ENCODE results near the gene PVRIG.
"Not testable (repeated sequence)": the region's sequence is repeated elsewhere in the genome, so short reads cannot be mapped to it uniquely, and the experiment has no call there.

PVRIG gene

DNA sequence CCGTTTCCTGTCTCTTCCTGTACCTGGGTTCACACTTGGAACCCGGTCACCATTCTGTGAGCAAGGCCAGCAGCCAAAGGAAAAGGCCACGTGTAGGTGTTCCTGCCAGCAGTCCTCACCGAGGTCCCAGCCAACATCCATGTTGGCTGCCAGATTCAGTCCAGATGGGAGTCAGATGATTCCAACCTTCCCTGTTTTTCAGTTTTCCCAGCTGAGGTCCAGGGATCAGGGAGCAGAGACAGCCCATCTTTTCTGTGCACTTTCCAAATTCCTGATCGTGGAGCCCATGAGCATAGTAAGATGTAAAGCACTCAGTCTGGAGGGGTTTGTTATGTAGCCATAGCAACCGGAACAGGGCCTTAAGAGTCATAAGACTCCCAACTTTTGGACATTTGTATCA is 3.9 kb upstream of the PVRIG start:
- H3K79me1 ChIP-seq (replicated peaks; ENCODE audit: low read length, poor library complexity, severe bottlenecking), result no peaks in the 10 kb centered on the region
- 90% methylated on average over 4 of the region's 6 CpGs for WGBS
- H2AFZ ChIP-seq (ENCODE audit: low read depth, low read length), result no peak overlapping the region

DNA sequence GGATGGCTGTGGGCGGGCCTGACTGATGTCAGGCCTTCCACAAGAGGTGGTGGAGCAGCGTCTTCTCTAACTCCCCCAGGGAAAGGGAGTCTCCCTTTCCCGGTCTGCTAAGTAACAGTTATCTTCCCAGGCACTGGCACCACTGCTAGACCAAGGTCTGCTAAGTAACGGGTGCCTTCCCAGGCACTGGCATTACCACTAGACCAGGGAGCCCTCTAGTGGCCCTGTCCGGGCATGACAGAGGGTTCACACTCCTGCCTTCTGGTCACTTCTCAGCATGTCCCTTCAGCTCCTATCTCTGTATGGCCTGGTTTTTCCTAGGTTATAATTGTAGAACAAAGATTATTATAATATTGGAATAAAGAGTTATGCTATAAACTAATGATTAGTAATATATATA is 1.8 kb upstream of the PVRIG start:
- H3K4me3 ChIP-seq (ENCODE audit: insufficient read depth in 1 of 2, low read depth in 1 of 2, low read length in 2 of 2); H4K91ac ChIP-seq (ENCODE audit: low read length); H3K4ac ChIP-seq (ENCODE audit: low read depth in 1 of 2, low read length in 2 of 2); H4K8ac ChIP-seq (ENCODE audit: low read length); H2BK120ac ChIP-seq (ENCODE audit: low read depth, low read length); H3K23ac ChIP-seq (ENCODE audit: low read length in 2 of 2); H2BK12ac ChIP-seq (ENCODE audit: low read length in 2 of 2); H3K27ac ChIP-seq (ENCODE audit: low read length, poor library complexity, severe bottlenecking); H3K9me3 ChIP-seq (ENCODE audit: control insufficient read depth, low read length); H2AK5ac ChIP-seq (ENCODE audit: low read length, severe bottlenecking); H2BK5ac ChIP-seq (ENCODE audit: low read depth, low read length, poor library complexity, severe bottlenecking); H3K79me1 ChIP-seq (replicated peaks; ENCODE audit: low read length, poor library complexity, severe bottlenecking); H3K18ac ChIP-seq (ENCODE audit: low read depth in 1 of 2, low read length in 2 of 2); H3K4me2 ChIP-seq (ENCODE audit: low read length, poor library complexity, severe bottlenecking); H3K14ac ChIP-seq (ENCODE audit: low read length in 2 of 2); H3K4me1 ChIP-seq (ENCODE audit: control insufficient read depth, insufficient read depth, low read depth, low read length); H3K9ac ChIP-seq (ENCODE audit: low read length); H2BK15ac ChIP-seq (ENCODE audit: low read depth, poor library complexity, severe bottlenecking); H2AFZ ChIP-seq (ENCODE audit: low read depth, low read length): not testable (repeated sequence)
- Histone ChIP-seq H3K36me3 (ENCODE audit: control insufficient read depth in 1 of 2, insufficient read depth in 2 of 2, low read depth in 1 of 2, low read length in 2 of 2) (peaks cover 0 to 38% of the 10 kb centered on the region in 2 experiments), H3K27me3 (ENCODE audit: control insufficient read depth in 1 of 2, insufficient read depth in 1 of 2, low read length in 2 of 2) (peaks cover 0 to 11% of the 10 kb centered on the region in 2 experiments)
- DNase-seq, result peak; percentile 43
- no CpG with 5 or more reads among the region's 5 CpGs for WGBS

More for the DNA sequence above, 3.9 kb upstream of the PVRIG start:
- Histone ChIP-seq H2AK5ac (ENCODE audit: low read length, severe bottlenecking) (no peak overlapping the region), H3K4ac (ENCODE audit: low read depth in 1 of 2, low read length in 2 of 2) (no peak overlapping the region), H3K4me3 (ENCODE audit: insufficient read depth in 1 of 2, low read depth in 1 of 2, low read length in 2 of 2) (no peak overlapping the region), H2BK15ac (ENCODE audit: low read depth, poor library complexity, severe bottlenecking) (no peak overlapping the region), H3K27me3 (ENCODE audit: control insufficient read depth in 1 of 2, insufficient read depth in 1 of 2, low read length in 2 of 2) (peaks cover 0 to 27% of the 10 kb centered on the region in 2 experiments), H3K18ac (ENCODE audit: low read depth in 1 of 2, low read length in 2 of 2) (no peak overlapping the region), H3K23ac (ENCODE audit: low read length in 2 of 2) (no peak overlapping the region), H2BK5ac (ENCODE audit: low read depth, low read length, poor library complexity, severe bottlenecking) (no peak overlapping the region), H3K27ac (ENCODE audit: low read length, poor library complexity, severe bottlenecking) (no peak overlapping the region), H2BK120ac (ENCODE audit: low read depth, low read length) (no peak overlapping the region), H3K4me2 (ENCODE audit: low read length, poor library complexity, severe bottlenecking) (no peak overlapping the region), H3K14ac (ENCODE audit: low read length in 2 of 2) (no peak overlapping the region), H4K91ac (ENCODE audit: low read length) (no peak overlapping the region), H2BK12ac (ENCODE audit: low read length in 2 of 2) (no peak overlapping the region), H3K4me1 (ENCODE audit: control insufficient read depth, insufficient read depth, low read depth, low read length) (no peaks in the 10 kb centered on the region), H4K8ac (ENCODE audit: low read length) (no peak overlapping the region), H3K9ac (ENCODE audit: low read length) (peak overlapping the region; percentile 43), H3K9me3 (ENCODE audit: control insufficient read depth, low read length) (no peaks in the 10 kb centered on the region), H3K36me3 (ENCODE audit: control insufficient read depth in 1 of 2, insufficient read depth in 2 of 2, low read depth in 1 of 2, low read length in 2 of 2) (peaks cover 0 to 17% of the 10 kb centered on the region in 2 experiments)
- DNase-seq, result peak; percentile 38

DNA sequence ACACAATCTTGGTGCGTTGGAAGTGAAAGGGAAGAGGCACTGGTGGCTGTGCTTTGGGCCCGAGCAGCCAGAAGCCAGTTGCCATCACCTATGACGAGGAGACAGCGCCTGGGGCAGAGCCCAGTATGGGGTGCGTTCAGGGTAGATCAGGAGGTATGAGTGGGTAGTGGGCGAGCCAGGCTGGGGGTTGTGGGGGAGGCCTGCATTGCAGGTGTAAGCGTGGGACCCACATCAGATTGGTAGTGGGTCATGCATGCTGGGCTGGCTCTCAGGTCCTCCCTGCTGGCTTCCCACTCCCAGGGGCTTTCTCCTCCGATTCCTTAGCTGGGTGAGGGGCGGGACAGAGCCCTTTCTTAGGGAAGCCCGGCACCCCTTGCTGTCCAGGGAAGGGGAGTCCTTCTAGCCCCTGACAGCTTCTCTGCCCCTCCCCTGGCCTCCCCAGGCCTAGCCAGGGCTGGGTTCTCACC is 445 bp upstream of the PVRIG start:
- Histone ChIP-seq H3K4me2 (ENCODE audit: low read length, poor library complexity, severe bottlenecking) (no peak overlapping the region), H3K4ac (ENCODE audit: low read depth in 1 of 2, low read length in 2 of 2) (no peak overlapping the region), H3K18ac (ENCODE audit: low read depth in 1 of 2, low read length in 2 of 2) (no peak overlapping the region), H2AK5ac (ENCODE audit: low read length, severe bottlenecking) (no peak overlapping the region), H3K23ac (ENCODE audit: low read length in 2 of 2) (no peak overlapping the region), H3K36me3 (ENCODE audit: control insufficient read depth in 1 of 2, insufficient read depth in 2 of 2, low read depth in 1 of 2, low read length in 2 of 2) (peaks cover 0 to 47% of the 10 kb centered on the region in 2 experiments), H3K79me1 (replicated peaks; ENCODE audit: low read length, poor library complexity, severe bottlenecking) (no peaks in the 10 kb centered on the region), H4K91ac (ENCODE audit: low read length) (no peak overlapping the region), H3K27ac (ENCODE audit: low read length, poor library complexity, severe bottlenecking) (no peak overlapping the region), H2BK5ac (ENCODE audit: low read depth, low read length, poor library complexity, severe bottlenecking) (no peak overlapping the region), H3K9ac (ENCODE audit: low read length) (no peak overlapping the region), H3K4me3 (ENCODE audit: insufficient read depth in 1 of 2, low read depth in 1 of 2, low read length in 2 of 2) (no peak overlapping the region), H2BK12ac (ENCODE audit: low read length in 2 of 2) (no peak overlapping the region), H2BK120ac (ENCODE audit: low read depth, low read length) (no peak overlapping the region), H3K9me3 (ENCODE audit: control insufficient read depth, low read length) (no peaks in the 10 kb centered on the region), H4K8ac (ENCODE audit: low read length) (no peak overlapping the region), H2BK15ac (ENCODE audit: low read depth, poor library complexity, severe bottlenecking) (no peak overlapping the region), H3K14ac (ENCODE audit: low read length in 2 of 2) (no peak overlapping the region), H3K27me3 (ENCODE audit: control insufficient read depth in 1 of 2, insufficient read depth in 1 of 2, low read length in 2 of 2) (no peaks in the 10 kb centered on the region), H3K4me1 (ENCODE audit: control insufficient read depth, insufficient read depth, low read depth, low read length) (no peaks in the 10 kb centered on the region), H2AFZ (ENCODE audit: low read depth, low read length) (no peak overlapping the region)
- WGBS, result 89% methylated on average over 9 of the region's 10 CpGs
- DNase-seq, result no peak

DNA sequence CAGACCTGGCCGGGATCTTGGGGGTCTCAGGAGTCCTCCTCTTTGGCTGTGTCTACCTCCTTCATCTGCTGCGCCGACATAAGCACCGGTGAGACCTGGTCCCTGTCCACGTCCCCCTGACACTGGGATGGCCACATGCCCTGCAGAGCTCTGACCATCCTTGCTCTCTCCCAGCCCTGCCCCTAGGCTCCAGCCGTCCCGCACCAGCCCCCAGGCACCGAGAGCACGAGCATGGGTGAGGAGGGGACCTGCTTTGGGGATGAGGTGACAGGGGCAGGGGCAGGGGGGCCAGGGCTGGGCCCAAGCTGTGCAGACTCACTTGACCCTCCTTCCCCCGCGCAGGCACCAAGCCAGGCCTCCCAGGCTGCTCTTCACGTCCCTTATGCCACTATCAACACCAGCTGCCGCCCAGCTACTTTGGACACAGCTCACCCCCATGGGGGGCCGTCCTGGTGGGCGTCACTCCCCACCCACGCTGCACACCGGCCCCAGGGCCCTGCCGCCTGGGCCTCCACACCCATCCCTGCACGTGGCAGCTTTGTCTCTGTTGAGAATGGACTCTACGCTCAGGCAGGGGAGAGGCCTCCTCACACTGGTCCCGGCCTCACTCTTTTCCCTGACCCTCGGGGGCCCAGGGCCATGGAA is 959 bp downstream of the PVRIG start:
- Histone ChIP-seq H4K8ac (ENCODE audit: low read length) (no peak overlapping the region), H3K4me2 (ENCODE audit: low read length, poor library complexity, severe bottlenecking) (no peak overlapping the region), H3K27me3 (ENCODE audit: control insufficient read depth in 1 of 2, insufficient read depth in 1 of 2, low read length in 2 of 2) (no peaks in the 10 kb centered on the region), H3K4me3 (ENCODE audit: insufficient read depth in 1 of 2, low read depth in 1 of 2, low read length in 2 of 2) (peak overlapping the region in 1 of 2 experiments; percentile 4), H2BK15ac (ENCODE audit: low read depth, poor library complexity, severe bottlenecking) (no peak overlapping the region), H3K9ac (ENCODE audit: low read length) (no peak overlapping the region), H3K4me1 (ENCODE audit: control insufficient read depth, insufficient read depth, low read depth, low read length) (no peaks in the 10 kb centered on the region), H3K23ac (ENCODE audit: low read length in 2 of 2) (no peak overlapping the region), H3K27ac (ENCODE audit: low read length, poor library complexity, severe bottlenecking) (no peak overlapping the region), H3K79me1 (replicated peaks; ENCODE audit: low read length, poor library complexity, severe bottlenecking) (no peaks in the 10 kb centered on the region), H3K4ac (ENCODE audit: low read depth in 1 of 2, low read length in 2 of 2) (no peak overlapping the region), H2BK12ac (ENCODE audit: low read length in 2 of 2) (no peak overlapping the region), H2BK120ac (ENCODE audit: low read depth, low read length) (no peak overlapping the region), H2AFZ (ENCODE audit: low read depth, low read length) (no peak overlapping the region), H3K36me3 (ENCODE audit: control insufficient read depth in 1 of 2, insufficient read depth in 2 of 2, low read depth in 1 of 2, low read length in 2 of 2) (peaks cover 0 to 47% of the 10 kb centered on the region in 2 experiments), H3K9me3 (ENCODE audit: control insufficient read depth, low read length) (no peaks in the 10 kb centered on the region), H2AK5ac (ENCODE audit: low read length, severe bottlenecking) (no peak overlapping the region), H2BK5ac (ENCODE audit: low read depth, low read length, poor library complexity, severe bottlenecking) (no peak overlapping the region), H3K14ac (ENCODE audit: low read length in 2 of 2) (no peak overlapping the region), H4K91ac (ENCODE audit: low read length) (no peak overlapping the region), H3K18ac (ENCODE audit: low read depth in 1 of 2, low read length in 2 of 2) (no peak overlapping the region)
- 87% methylated on average over 22 of the region's 22 CpGs for WGBS
- DNase-seq, result no peak

Data from mesenchymal stem cell (in vitro differentiated cells and primary cell).